MM.1S (cell line): ENCODE data around the gene SIX3.
A peak's percentile ranks its signal among the peaks of the same experiment; 100 is the strongest.

Experiments
- DNase-seq: peaks from one replicate; pipeline ENCODE4 v3.0.0-alpha.2; 2015
- H2AFZ ChIP-seq: fragments of 300-600 bp; sonication (generic); 2 replicates; pipeline ENCODE4 v1.6.0; 2016; ENCODE audit warnings: antibody characterized with exemption, low read length
- H3F3A ChIP-seq: fragments of 300-600 bp; sonication (generic); 2 replicates; pipeline ENCODE4 v1.6.1; 2016; ENCODE audit warnings: mild to moderate bottlenecking, antibody characterized with exemption, low read length, moderate library complexity, mixed read lengths; ENCODE audit not compliant: insufficient read depth
- H3K27ac ChIP-seq: fragments of 300-600 bp; sonication (generic); 2 replicates; pipeline ENCODE4 v1.5.1; 2016; ENCODE audit warnings: mild to moderate bottlenecking, low read length
- H3K27me3 ChIP-seq: fragments of 300-600 bp; sonication (generic); replicated peaks from 2 replicates; pipeline ENCODE4 v1.6.0; 2016; ENCODE audit warnings: low read length; ENCODE audit not compliant: insufficient read depth
- H3K36me3 ChIP-seq: fragments of 300-600 bp; sonication (generic); replicated peaks from 2 replicates; pipeline ENCODE4 v1.6.1; 2016; ENCODE audit warnings: mild to moderate bottlenecking, low read length, mixed read lengths; ENCODE audit not compliant: insufficient read depth
- H3K4me1 ChIP-seq: fragments of 300-600 bp; sonication (generic); 2 replicates; pipeline ENCODE4 v1.6.1; 2016; ENCODE audit warnings: low read length, mixed read lengths
- H3K4me2 ChIP-seq: fragments of 300-600 bp; sonication (generic); 2 replicates; pipeline ENCODE4 v1.6.0; 2016; ENCODE audit warnings: low read depth, low read length
- H3K4me3 ChIP-seq: fragments of 300-600 bp; sonication (generic); 2 replicates; pipeline ENCODE4 v1.5.1; 2016; ENCODE audit warnings: low read length, mixed read lengths
- H3K79me2 ChIP-seq: fragments of 300-600 bp; sonication (generic); 2 replicates; pipeline ENCODE4 v1.6.1; 2016; ENCODE audit warnings: mixed run types, low read length, mixed read lengths
- H3K9ac ChIP-seq: fragments of 300-600 bp; sonication (generic); 2 replicates; pipeline ENCODE4 v1.6.1; 2016; ENCODE audit warnings: low read length, mixed read lengths
- H3K9me2 ChIP-seq: fragments of 300-600 bp; sonication (generic); replicated peaks from 2 replicates; pipeline ENCODE4 v1.6.1; 2016; ENCODE audit warnings: mild to moderate bottlenecking, low read length, mixed read lengths; ENCODE audit not compliant: insufficient read depth
- H3K9me3 ChIP-seq: fragments of 300-600 bp; sonication (generic); replicated peaks from 2 replicates; pipeline ENCODE4 v1.6.1; 2016; ENCODE audit warnings: mild to moderate bottlenecking, low read length, mixed read lengths; ENCODE audit not compliant: insufficient read depth
- H4K20me1 ChIP-seq: fragments of 300-600 bp; sonication (generic); 2 replicates; pipeline ENCODE4 v1.6.1; 2016; ENCODE audit warnings: mild to moderate bottlenecking, low read length, moderate library complexity, mixed read lengths; ENCODE audit not compliant: insufficient read depth
- EZH2 ChIP-seq: fragments of 300-600 bp; sonication (generic); optimal IDR thresholded peaks from 2 replicates; pipeline ENCODE3; 2017; ENCODE audit warnings: low read depth, mild to moderate bottlenecking, antibody characterized with exemption, low read length, mixed read lengths
- EZH2phosphoT487 ChIP-seq: fragments of 300-600 bp; sonication (generic); IDR thresholded peaks from 2 replicates; pipeline ENCODE4 v1.6.1; 2018; ENCODE audit warnings: antibody characterized with exemption, low read length
- TF ChIP-seq, protein P1 (sequence below): fragments of 300-600 bp; sonication (generic); IDR thresholded peaks from 2 replicates; pipeline ENCODE4 v1.5.1; 2016; ENCODE audit warnings: antibody characterized with exemption, low read length, mixed read lengths

Gene SIX3

DNA sequence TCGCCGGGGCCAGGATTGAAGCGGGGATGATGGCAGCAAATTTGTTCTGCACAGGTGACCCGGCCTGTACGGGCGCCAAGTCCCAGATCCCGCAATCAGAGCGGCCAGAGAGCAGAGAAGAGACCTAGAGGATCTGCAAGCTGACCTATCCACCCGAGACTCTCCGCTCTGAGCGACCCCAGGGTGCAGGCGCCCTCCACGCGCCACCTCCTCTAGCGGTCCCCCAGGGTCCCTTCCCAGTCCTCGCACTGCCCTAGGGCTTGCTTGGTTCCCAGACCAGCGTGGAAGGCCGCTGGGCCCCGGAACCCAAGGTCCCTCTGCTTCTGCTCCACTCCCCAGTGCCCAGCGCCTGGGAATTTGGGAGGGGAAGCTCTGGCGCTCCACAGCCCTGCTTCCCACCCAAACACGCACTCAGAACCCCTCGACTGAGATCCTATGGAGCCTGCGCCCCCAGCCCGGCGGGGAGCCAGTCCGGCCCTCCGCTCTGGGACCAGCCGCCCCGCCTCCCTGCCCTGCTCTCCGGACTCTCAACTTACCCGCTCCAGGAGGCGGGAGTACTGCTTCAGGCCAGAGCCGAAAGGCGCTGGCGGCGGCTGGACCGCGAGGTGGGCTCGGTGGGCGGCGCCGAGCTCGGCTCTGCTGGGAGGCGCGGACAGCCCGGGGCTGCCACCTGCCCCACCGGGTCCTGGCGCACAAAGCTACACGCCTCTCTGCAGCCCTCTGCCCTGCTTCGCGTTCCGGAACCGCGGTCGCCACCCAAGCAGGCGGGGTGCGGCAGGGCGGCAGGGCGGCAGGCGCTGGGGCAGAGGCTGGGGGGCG is 3.0 kb upstream of the SIX3 start:
- Histone ChIP-seq H3K79me2 (no peaks in the 10 kb centered on the region), H3K27me3 (peaks cover 82% of the 10 kb centered on the region), H4K20me1 (no peaks in the 10 kb centered on the region), H3K9ac (no peak overlapping the region), H3F3A (no peaks in the 10 kb centered on the region), H2AFZ (no peak overlapping the region), H3K9me2 (no peaks in the 10 kb centered on the region), H3K27ac (no peak overlapping the region), H3K9me3 (no peaks in the 10 kb centered on the region), H3K4me3 (no peak overlapping the region), H3K4me1 (no peaks in the 10 kb centered on the region), H3K36me3 (no peaks in the 10 kb centered on the region), H3K4me2 (peak overlapping the region; percentile 21; the same call in 1 of the 2 replicates)
- TF ChIP-seq EZH2 (no peak), EZH2phosphoT487 (no peak)
- TF ChIP-seq, protein P1, sequence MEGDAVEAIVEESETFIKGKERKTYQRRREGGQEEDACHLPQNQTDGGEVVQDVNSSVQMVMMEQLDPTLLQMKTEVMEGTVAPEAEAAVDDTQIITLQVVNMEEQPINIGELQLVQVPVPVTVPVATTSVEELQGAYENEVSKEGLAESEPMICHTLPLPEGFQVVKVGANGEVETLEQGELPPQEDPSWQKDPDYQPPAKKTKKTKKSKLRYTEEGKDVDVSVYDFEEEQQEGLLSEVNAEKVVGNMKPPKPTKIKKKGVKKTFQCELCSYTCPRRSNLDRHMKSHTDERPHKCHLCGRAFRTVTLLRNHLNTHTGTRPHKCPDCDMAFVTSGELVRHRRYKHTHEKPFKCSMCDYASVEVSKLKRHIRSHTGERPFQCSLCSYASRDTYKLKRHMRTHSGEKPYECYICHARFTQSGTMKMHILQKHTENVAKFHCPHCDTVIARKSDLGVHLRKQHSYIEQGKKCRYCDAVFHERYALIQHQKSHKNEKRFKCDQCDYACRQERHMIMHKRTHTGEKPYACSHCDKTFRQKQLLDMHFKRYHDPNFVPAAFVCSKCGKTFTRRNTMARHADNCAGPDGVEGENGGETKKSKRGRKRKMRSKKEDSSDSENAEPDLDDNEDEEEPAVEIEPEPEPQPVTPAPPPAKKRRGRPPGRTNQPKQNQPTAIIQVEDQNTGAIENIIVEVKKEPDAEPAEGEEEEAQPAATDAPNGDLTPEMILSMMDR = no peak
- DNase-seq = no peak

DNA sequence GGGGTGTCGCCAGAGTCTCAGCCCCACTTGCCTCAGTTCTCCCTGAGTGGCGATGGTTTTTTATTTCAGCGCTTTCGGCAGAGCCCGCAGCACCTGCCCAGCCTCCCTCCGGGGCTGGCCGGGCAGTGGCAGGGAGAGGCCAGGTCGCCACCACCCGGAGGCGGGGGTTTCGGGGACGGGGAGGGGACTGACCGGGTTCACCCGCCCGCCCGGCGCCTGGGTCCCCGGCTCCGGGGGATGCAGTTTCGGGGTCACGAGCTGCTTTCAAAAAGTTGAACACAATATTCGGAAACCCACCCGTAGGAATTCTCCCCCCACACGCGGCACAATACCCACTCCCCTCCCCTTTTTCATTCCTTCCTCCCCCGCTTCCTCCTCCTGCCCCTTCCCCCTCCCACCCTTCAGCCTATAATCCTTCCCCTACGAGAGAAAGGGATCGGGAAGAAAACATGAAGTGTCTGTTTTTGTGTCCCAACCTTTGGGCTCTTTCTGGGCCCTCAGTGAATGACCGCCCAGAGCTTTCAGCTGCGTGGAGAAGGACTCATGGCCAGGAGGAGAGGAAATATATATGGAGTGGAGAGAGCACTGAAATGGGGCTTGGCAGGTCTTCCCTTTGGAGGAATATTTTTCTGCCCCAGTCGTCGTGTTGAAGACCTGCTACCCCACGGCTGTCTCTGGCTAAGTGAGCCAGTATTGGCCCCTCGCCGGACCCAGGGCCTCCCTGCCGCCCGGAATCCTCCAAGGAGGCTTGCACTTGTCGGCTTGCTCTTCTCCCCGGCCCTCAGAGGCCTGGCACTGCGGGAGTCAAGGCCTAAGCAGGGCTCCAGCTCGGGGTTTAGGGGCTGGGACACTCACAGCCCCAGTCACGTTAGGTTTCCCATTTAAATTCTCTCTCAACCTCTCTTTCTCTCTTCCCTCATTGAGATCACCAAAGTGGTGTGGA is 2.1 kb upstream of the SIX3 start:
- Histone ChIP-seq H3K9me2 (no peaks in the 10 kb centered on the region), H2AFZ (no peak overlapping the region), H4K20me1 (no peaks in the 10 kb centered on the region), H3K9ac (no peak overlapping the region), H3K36me3 (no peaks in the 10 kb centered on the region), H3F3A (no peaks in the 10 kb centered on the region), H3K9me3 (no peaks in the 10 kb centered on the region), H3K4me2 (peak overlapping the region; percentile 21; the same call in 1 of the 2 replicates), H3K27ac (no peak overlapping the region), H3K4me1 (no peaks in the 10 kb centered on the region), H3K4me3 (no peak overlapping the region), H3K79me2 (no peaks in the 10 kb centered on the region), H3K27me3 (peaks cover 75% of the 10 kb centered on the region)
- DNase-seq = no peak
- no peak for TF ChIP-seq EZH2phosphoT487
- no peak for TF ChIP-seq EZH2
- TF ChIP-seq, protein P1 = no peak

DNA sequence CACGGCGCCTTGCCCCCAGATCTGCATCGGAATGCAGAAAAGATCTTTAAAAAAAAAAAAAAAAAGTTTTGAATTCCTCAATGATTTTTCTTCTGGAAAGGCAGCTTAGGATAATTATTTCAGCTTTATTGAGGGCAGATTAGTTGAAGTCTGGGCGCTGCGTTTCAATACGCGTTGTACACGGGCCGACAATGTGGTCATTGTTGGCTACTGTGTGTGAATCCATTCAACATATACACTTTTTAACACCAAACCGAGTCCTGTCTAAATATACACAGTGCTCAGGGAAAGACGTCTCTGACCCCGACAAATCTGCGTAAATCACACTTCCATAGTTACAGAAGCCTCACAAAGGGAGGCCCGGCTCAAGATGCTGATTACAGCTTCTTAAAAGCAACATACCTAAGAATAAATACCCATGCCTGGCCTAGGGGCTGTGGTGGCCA is 1.4 kb upstream of the SIX3 start:
- DNase-seq = no peak
- no peaks in the 10 kb centered on the region for H3K36me3 ChIP-seq
- no peak overlapping the region for H3K4me2 ChIP-seq
- H3K27ac ChIP-seq = no peak overlapping the region
- no peaks in the 10 kb centered on the region for H3K79me2 ChIP-seq
- TF ChIP-seq, protein P1 = no peak
- TF ChIP-seq EZH2phosphoT487 (no peak), EZH2 (no peak)
- no peaks in the 10 kb centered on the region for H3K9me2 ChIP-seq
- no peak overlapping the region for H2AFZ ChIP-seq
- H3F3A ChIP-seq = no peaks in the 10 kb centered on the region
- no peaks in the 10 kb centered on the region for H4K20me1 ChIP-seq
- no peak overlapping the region for H3K9ac ChIP-seq
- no peak overlapping the region for H3K4me3 ChIP-seq
- no peaks in the 10 kb centered on the region for H3K9me3 ChIP-seq
- no peaks in the 10 kb centered on the region for H3K4me1 ChIP-seq
- peaks cover 70% of the 10 kb centered on the region for H3K27me3 ChIP-seq
